RWPE1 (cell line): ENCODE data around the gene NOX3.

Experiments used
- CTCF ChIA-PET: fragments of 350-600 bp; sonication (Branson Sonifier 250); formaldehyde crosslinking; extraction: SDS; loops from one replicate; lab custom pipeline; 2021; lab: Yijun Ruan, JAX
- POLR2A ChIA-PET: fragments of 400-600 bp; formaldehyde crosslinking; extraction: SDS; loops from one replicate; lab custom pipeline; 2020; ENCODE audit warnings: antibody characterized with exemption; ENCODE audit not compliant: low non-redundant PET; lab: Yijun Ruan, JAX
- DNase-seq: peaks from one replicate; pipeline ENCODE4 v3.0.0; 2012; ENCODE audit warnings: low spot score
- H3K27ac ChIP-seq: fragments of 450-650 bp; 2 replicates; pipeline ENCODE4 v1.5.1; 2017
- CTCF ChIP-seq: fragments of 450-650 bp; conservative IDR thresholded peaks from 2 replicates; pipeline ENCODE4 v1.5.1; 2017; ENCODE audit warnings: low read depth, mild to moderate bottlenecking

NOX3 gene

GRCh38 chr6:155382338-155382685, 73.3 kb downstream of the NOX3 start:
- POLR2A ChIA-PET, result no interaction called here
- DNase-seq, result no peak
- CTCF ChIA-PET, result interaction anchor here (0.6 kb wide), 1 partner anchor 114 kb away, joined by 3 read pairs; no protein-coding TSS in a partner anchor
- H3K27ac ChIP-seq, result no peak overlapping the region
- no peak for TF ChIP-seq CTCF

DNA sequence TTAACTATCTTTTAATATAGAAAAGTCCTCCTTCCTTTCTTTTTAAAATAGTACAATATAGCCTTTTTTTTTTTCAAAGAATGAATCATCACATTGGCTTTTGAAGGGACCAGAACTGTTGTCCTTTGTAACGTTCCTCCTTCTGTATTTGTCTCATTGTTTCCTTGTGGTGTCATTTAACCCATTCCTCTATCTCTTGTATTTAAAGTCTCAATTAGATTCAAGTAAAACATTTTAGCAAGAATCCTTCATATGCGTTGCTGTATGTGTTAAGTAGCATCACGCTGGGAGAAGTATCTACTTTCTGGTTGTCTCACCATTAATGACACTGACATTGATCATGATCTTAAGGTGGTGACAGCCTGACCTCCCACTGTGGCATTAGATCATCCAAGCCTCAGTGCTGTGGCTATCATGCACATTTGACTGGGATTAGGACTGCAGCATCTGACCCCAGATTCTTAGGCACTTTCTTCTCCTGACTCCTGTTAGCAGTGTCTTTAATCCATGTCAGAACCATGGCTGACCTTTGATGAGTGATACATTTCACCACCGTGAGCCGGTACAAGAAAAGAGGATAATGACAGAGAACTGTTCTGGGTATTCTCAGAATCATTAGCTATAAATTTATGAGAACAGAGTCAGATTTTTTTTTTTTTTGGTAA, 73.8 kb downstream of the NOX3 start:
- CTCF ChIA-PET, result interaction anchor here (0.6 kb wide), 1 partner anchor 113 kb away, joined by 3 read pairs; no protein-coding TSS in a partner anchor
- no peak overlapping the region for H3K27ac ChIP-seq
- no peak for TF ChIP-seq CTCF
- DNase-seq, result no peak
- POLR2A ChIA-PET, result no interaction called here

GRCh38 chr6:155380666-155381332, 74.8 kb downstream of the NOX3 start:
- CTCF ChIA-PET, result interaction anchor here (1.1 kb wide), 1 partner anchor 30 kb away, joined by 3 read pairs; no protein-coding TSS in a partner anchor
- POLR2A ChIA-PET, result no interaction called here
- TF ChIP-seq CTCF, result no peak
- no peak overlapping the region for H3K27ac ChIP-seq
- no peak for DNase-seq

DNA sequence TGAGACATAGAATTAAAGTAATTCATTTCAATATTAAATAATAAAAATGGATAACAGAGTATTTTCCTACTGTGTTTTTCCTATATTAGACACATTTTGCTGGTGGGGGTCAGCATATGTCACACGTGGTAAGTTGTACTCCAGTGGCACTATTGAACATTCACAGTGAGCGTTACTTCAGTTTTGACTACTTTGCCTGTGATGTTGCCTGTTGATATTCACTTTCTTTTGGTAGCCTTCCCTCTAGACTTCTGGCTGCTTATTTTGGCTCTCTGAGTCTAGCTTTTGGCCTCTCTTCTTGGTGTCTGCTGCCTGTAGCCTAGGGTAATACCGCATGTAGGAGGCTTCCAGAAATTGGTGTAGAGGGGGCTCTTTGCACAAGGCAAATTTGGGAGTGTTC, 76.9 kb downstream of the NOX3 start:
- TF ChIP-seq CTCF, result no peak
- H3K27ac ChIP-seq, result no peak overlapping the region
- POLR2A ChIA-PET, result no interaction called here
- CTCF ChIA-PET, result no interaction called here
- no peak for DNase-seq

DNA sequence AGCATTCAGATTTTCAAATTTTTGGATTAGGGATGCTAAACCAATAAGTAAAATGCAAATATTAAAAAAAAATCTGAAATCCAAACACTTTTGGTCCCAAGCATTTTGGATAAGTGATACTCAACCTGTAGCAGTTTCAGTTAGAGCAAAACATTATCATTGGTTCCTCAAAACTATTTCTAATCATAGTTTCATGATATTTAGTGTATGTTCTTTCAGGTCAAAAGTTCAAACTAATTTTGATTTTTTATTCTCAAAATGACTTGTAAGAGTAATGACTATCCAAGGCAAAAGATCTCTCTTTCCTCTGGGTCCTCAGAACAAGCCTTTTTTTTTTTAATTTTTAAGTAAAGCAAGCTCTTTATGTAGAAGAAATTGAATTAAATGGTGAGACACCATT, 77.4 kb downstream of the NOX3 start:
- H3K27ac ChIP-seq, result no peak overlapping the region
- POLR2A ChIA-PET, result no interaction called here
- DNase-seq, result no peak
- CTCF ChIA-PET, result no interaction called here
- TF ChIP-seq CTCF, result no peak

GRCh38 chr6:155377061-155377460, 78.6 kb downstream of the NOX3 start:
- ChIA-PET POLR2A (no interaction called here), CTCF (no interaction called here)
- peak; percentile 31 for DNase-seq
- no peak for TF ChIP-seq CTCF
- no peak overlapping the region for H3K27ac ChIP-seq
